ENCODE data around the gene MAPKBP1. TPM values are rescaled to one million over a fixed set of nuclear protein-coding genes. Genes with fewer than 3 reads are reported as not detected.

MAPKBP1 gene
- total and polyA plus RNA-seq, 2 of the 8 experiments (the other 6 are each of a cell fraction or from before 2014, with no cell fraction given): 4.3 to 11.3 TPM

DNA sequence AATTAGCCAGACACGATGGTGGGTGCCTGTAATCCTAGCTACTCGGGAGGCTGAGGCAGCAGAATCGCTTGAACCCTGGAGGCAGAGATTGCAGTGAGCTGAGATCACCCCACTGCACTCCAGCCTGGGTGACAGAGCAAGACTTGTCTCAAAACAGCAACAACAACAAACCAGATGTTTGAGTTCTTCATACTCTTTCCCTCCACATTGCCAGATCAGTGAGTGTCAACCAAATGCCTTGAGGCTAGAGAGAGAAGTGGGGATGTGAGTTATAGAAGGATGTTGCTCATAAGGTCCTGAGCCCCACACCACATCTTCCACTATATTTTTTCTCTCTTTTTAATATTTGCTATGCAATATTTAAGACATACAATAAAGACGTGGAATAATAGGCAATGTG, 19.8 kb downstream of the MAPKBP1 start (continued):
- TF ChIP-seq, protein P1, sequence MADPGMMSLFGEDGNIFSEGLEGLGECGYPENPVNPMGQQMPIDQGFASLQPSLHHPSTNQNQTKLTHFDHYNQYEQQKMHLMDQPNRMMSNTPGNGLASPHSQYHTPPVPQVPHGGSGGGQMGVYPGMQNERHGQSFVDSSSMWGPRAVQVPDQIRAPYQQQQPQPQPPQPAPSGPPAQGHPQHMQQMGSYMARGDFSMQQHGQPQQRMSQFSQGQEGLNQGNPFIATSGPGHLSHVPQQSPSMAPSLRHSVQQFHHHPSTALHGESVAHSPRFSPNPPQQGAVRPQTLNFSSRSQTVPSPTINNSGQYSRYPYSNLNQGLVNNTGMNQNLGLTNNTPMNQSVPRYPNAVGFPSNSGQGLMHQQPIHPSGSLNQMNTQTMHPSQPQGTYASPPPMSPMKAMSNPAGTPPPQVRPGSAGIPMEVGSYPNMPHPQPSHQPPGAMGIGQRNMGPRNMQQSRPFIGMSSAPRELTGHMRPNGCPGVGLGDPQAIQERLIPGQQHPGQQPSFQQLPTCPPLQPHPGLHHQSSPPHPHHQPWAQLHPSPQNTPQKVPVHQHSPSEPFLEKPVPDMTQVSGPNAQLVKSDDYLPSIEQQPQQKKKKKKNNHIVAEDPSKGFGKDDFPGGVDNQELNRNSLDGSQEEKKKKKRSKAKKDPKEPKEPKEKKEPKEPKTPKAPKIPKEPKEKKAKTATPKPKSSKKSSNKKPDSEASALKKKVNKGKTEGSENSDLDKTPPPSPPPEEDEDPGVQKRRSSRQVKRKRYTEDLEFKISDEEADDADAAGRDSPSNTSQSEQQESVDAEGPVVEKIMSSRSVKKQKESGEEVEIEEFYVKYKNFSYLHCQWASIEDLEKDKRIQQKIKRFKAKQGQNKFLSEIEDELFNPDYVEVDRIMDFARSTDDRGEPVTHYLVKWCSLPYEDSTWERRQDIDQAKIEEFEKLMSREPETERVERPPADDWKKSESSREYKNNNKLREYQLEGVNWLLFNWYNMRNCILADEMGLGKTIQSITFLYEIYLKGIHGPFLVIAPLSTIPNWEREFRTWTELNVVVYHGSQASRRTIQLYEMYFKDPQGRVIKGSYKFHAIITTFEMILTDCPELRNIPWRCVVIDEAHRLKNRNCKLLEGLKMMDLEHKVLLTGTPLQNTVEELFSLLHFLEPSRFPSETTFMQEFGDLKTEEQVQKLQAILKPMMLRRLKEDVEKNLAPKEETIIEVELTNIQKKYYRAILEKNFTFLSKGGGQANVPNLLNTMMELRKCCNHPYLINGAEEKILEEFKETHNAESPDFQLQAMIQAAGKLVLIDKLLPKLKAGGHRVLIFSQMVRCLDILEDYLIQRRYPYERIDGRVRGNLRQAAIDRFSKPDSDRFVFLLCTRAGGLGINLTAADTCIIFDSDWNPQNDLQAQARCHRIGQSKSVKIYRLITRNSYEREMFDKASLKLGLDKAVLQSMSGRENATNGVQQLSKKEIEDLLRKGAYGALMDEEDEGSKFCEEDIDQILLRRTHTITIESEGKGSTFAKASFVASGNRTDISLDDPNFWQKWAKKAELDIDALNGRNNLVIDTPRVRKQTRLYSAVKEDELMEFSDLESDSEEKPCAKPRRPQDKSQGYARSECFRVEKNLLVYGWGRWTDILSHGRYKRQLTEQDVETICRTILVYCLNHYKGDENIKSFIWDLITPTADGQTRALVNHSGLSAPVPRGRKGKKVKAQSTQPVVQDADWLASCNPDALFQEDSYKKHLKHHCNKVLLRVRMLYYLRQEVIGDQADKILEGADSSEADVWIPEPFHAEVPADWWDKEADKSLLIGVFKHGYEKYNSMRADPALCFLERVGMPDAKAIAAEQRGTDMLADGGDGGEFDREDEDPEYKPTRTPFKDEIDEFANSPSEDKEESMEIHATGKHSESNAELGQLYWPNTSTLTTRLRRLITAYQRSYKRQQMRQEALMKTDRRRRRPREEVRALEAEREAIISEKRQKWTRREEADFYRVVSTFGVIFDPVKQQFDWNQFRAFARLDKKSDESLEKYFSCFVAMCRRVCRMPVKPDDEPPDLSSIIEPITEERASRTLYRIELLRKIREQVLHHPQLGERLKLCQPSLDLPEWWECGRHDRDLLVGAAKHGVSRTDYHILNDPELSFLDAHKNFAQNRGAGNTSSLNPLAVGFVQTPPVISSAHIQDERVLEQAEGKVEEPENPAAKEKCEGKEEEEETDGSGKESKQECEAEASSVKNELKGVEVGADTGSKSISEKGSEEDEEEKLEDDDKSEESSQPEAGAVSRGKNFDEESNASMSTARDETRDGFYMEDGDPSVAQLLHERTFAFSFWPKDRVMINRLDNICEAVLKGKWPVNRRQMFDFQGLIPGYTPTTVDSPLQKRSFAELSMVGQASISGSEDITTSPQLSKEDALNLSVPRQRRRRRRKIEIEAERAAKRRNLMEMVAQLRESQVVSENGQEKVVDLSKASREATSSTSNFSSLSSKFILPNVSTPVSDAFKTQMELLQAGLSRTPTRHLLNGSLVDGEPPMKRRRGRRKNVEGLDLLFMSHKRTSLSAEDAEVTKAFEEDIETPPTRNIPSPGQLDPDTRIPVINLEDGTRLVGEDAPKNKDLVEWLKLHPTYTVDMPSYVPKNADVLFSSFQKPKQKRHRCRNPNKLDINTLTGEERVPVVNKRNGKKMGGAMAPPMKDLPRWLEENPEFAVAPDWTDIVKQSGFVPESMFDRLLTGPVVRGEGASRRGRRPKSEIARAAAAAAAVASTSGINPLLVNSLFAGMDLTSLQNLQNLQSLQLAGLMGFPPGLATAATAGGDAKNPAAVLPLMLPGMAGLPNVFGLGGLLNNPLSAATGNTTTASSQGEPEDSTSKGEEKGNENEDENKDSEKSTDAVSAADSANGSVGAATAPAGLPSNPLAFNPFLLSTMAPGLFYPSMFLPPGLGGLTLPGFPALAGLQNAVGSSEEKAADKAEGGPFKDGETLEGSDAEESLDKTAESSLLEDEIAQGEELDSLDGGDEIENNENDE (IDR thresholded peaks at IDR 0.05; ENCODE audit: insufficient replicate concordance, low read length): no peak
- TF ChIP-seq CBX5 (IDR thresholded peaks at IDR 0.05; ENCODE audit: low read depth, low read length) (no peak), KDM5A (IDR thresholded peaks at IDR 0.05; ENCODE audit: low read length) (no peak), RXRA (IDR thresholded peaks at IDR 0.05; ENCODE audit: insufficient read depth, low read depth, low read length) (no peak), RBBP5 (IDR thresholded peaks at IDR 0.05; ENCODE audit: borderline replicate concordance, low read depth, low read length) (no peak), HDAC2 (IDR thresholded peaks at IDR 0.05; ENCODE audit: borderline replicate concordance in 1 of 2, low read depth in 2 of 2, low read length in 2 of 2) (no peak), BCL11A (IDR thresholded peaks at IDR 0.05; ENCODE audit: low read depth in 2 of 2, low read length in 2 of 2) (no peak)
- TF ChIP-seq, protein P2, sequence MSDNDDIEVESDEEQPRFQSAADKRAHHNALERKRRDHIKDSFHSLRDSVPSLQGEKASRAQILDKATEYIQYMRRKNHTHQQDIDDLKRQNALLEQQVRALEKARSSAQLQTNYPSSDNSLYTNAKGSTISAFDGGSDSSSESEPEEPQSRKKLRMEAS (IDR thresholded peaks at IDR 0.05): no peak

All from H1 (cell line).